HepG2 (cell line): Measurements from ENCODE around the gene KCNJ14. TPM values are rescaled to one million over a fixed set of nuclear protein-coding genes. Genes with fewer than 3 reads are reported as not detected.

ENCODE experiments used
- PAX8 ChIP-seq: sonication (generic); formaldehyde crosslinking; IDR thresholded peaks from 2 replicates; pipeline ENCODE4 v1.8.0; 2022; ENCODE audit warnings: mild to moderate bottlenecking, missing genetic modification reagents, borderline replicate concordance
- SPEN ChIP-seq: sonication (generic); formaldehyde crosslinking; IDR thresholded peaks from 2 replicates; pipeline ENCODE4 v1.5.1; 2020; ENCODE audit warnings: low read depth, mild to moderate bottlenecking, missing genetic modification reagents
- ZNF337 ChIP-seq: sonication (generic); formaldehyde crosslinking; IDR thresholded peaks from 2 replicates; pipeline ENCODE4 v1.5.1; 2020; ENCODE audit warnings: missing genetic modification reagents, low read depth, mild to moderate bottlenecking, borderline replicate concordance
- ZNF703 ChIP-seq: sonication (generic); formaldehyde crosslinking; IDR thresholded peaks from 2 replicates; pipeline ENCODE4 v1.5.1; 2020; ENCODE audit warnings: missing genetic modification reagents, mild to moderate bottlenecking, moderate library complexity, borderline replicate concordance
- polyA plus RNA-seq, 8 experiments: library from polyadenylated mRNA; depleted of rRNA in 3 of 8; stranded (reverse) in 7 of 8; unstranded in 1 of 8; fragments of >200 nt; fragmentation: Illumina TruSeq in 4 of 8; extraction: Trizol in 4 of 8; gene quantifications; 2 replicates each; pipeline versions ENCODE4 v1.2.1 to v1.2.3, GENCODE V29; 2011 to 2016; ENCODE audit warnings: low read depth in 4 of 8, missing spikeins in 1 of 8, mixed read lengths in 1 of 8; ENCODE audit not compliant: insufficient read depth in 1 of 8
- total RNA-seq, 5 experiments: library from RNA; depleted of rRNA; stranded (reverse); fragments of >200 nt; fragmentation: Illumina TruSeq; extraction: Trizol; gene quantifications; 2 replicates each; pipeline ENCODE4 v1.2.3, GENCODE V29; 2016; ENCODE audit warnings: low read depth in 1 of 5
- TF ChIP-seq, protein P1 (sequence below): IDR thresholded peaks from 2 replicates; pipeline ENCODE4 v1.6.1; 2016; ENCODE audit warnings: missing biosample characterization, missing genetic modification reagents, low read depth
- TF ChIP-seq, protein P2 (sequence below): sonication (generic); formaldehyde crosslinking; IDR thresholded peaks from 2 replicates; pipeline ENCODE4 v1.4.0; 2020; ENCODE audit warnings: missing genetic modification reagents
- TF ChIP-seq, protein P3 (sequence below): sonication (generic); formaldehyde crosslinking; IDR thresholded peaks from 2 replicates; pipeline ENCODE4 v1.4.0; 2020; ENCODE audit warnings: mild to moderate bottlenecking, missing genetic modification reagents
- TF ChIP-seq, protein P4 (sequence below): sonication (generic); formaldehyde crosslinking; conservative IDR thresholded peaks from 2 replicates; pipeline ENCODE4 v1.4.0; 2020; ENCODE audit warnings: mild to moderate bottlenecking, missing genetic modification reagents, moderate library complexity
- TF ChIP-seq, protein P5 (sequence below): sonication (generic); formaldehyde crosslinking; IDR thresholded peaks from 2 replicates; pipeline ENCODE4 v1.9.0; 2022; ENCODE audit warnings: missing genetic modification reagents, mild to moderate bottlenecking, borderline replicate concordance
- TF ChIP-seq, protein P6 (sequence below): IDR thresholded peaks from 2 replicates; pipeline ENCODE4 v1.6.1; 2018; ENCODE audit warnings: missing genetic modification reagents, mild to moderate bottlenecking, missing compliant biosample characterization
- TF ChIP-seq, protein P7 (sequence below): sonication (generic); formaldehyde crosslinking; conservative IDR thresholded peaks from 2 replicates; pipeline ENCODE4 v1.8.0; 2022; ENCODE audit warnings: missing genetic modification reagents
- TF ChIP-seq, protein P8 (sequence below): sonication (generic); formaldehyde crosslinking; IDR thresholded peaks from 2 replicates; pipeline ENCODE4 v1.5.0; 2020; ENCODE audit warnings: missing genetic modification reagents, mild to moderate bottlenecking, borderline replicate concordance

Gene KCNJ14
- total and polyA plus RNA-seq, 2 of the 13 experiments (the other 11 are each of a cell fraction or from before 2014, with no cell fraction given) = 0.20 to 0.51 TPM

DNA sequence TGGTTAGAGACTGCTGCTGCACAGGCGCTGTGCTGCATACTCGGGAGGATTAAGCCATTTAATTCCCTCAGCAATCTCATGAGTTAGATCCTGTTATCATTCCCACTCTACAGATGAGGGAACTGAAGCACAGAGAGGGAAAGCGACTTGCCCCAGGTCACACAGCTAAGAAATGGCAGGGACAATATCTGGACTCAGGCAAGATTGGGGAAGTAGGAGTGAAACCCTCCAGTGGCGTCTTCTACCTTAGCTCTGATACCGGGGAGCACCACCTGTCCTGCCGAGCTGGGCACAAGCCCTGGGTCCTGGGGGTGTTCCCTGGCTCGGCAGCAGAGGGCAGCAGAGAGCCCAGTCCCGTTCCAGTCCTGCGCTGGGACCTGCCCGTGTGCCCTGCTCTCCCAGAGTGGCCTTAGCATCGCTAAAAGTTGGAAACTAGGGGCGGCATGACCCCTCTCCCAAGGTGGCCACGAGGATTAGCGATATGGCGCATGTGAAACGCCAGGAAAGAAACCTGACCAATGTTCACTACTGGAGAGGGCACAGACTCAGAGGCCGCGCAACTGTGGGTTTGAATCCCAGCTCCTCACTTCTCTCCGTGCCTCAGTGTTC is 34.3 kb downstream of the KCNJ14 start (continued):
- TF ChIP-seq, protein P1, sequence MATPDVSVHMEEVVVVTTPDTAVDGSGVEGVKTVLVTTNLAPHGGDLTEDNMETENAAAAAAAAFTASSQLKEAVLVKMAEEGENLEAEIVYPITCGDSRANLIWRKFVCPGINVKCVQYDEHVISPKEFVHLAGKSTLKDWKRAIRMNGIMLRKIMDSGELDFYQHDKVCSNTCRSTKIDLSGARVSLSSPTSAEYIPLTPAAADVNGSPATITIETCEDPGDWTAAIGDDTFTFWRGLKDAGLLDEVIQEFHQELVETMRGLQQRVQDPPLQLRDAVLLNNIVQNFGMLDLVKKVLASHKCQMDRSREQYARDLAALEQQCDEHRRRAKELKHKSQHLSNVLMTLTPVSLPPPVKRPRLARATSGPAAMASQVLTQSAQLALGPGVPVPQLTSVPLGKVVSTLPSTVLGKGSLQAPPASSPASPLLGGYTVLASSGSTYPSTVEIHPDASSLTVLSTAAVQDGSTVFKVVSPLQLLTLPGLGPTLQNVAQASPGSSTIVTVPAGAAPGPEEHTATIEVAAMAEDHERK (CRISPR knock-in tag) = no peak
- TF ChIP-seq, protein P2, sequence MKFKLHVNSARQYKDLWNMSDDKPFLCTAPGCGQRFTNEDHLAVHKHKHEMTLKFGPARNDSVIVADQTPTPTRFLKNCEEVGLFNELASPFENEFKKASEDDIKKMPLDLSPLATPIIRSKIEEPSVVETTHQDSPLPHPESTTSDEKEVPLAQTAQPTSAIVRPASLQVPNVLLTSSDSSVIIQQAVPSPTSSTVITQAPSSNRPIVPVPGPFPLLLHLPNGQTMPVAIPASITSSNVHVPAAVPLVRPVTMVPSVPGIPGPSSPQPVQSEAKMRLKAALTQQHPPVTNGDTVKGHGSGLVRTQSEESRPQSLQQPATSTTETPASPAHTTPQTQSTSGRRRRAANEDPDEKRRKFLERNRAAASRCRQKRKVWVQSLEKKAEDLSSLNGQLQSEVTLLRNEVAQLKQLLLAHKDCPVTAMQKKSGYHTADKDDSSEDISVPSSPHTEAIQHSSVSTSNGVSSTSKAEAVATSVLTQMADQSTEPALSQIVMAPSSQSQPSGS (CRISPR knock-in tag) = peak; percentile 15; the same call in 1 of the 2 replicates
- TF ChIP-seq ZNF337 (CRISPR knock-in tag) (no peak), SPEN (CRISPR knock-in tag) (0 out of 2 replicates have a peak, but pooled peaks have one; percentile 24), PAX8 (CRISPR knock-in tag) (no peak), ZNF703 (no peak)
- TF ChIP-seq, protein P3, sequence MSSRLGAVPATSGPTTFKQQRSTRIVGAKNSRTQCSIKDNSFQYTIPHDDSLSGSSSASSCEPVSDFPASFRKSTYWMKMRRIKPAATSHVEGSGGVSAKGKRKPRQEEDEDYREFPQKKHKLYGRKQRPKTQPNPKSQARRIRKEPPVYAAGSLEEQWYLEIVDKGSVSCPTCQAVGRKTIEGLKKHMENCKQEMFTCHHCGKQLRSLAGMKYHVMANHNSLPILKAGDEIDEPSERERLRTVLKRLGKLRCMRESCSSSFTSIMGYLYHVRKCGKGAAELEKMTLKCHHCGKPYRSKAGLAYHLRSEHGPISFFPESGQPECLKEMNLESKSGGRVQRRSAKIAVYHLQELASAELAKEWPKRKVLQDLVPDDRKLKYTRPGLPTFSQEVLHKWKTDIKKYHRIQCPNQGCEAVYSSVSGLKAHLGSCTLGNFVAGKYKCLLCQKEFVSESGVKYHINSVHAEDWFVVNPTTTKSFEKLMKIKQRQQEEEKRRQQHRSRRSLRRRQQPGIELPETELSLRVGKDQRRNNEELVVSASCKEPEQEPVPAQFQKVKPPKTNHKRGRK (CRISPR knock-in tag) = no peak
- TF ChIP-seq, protein P4, sequence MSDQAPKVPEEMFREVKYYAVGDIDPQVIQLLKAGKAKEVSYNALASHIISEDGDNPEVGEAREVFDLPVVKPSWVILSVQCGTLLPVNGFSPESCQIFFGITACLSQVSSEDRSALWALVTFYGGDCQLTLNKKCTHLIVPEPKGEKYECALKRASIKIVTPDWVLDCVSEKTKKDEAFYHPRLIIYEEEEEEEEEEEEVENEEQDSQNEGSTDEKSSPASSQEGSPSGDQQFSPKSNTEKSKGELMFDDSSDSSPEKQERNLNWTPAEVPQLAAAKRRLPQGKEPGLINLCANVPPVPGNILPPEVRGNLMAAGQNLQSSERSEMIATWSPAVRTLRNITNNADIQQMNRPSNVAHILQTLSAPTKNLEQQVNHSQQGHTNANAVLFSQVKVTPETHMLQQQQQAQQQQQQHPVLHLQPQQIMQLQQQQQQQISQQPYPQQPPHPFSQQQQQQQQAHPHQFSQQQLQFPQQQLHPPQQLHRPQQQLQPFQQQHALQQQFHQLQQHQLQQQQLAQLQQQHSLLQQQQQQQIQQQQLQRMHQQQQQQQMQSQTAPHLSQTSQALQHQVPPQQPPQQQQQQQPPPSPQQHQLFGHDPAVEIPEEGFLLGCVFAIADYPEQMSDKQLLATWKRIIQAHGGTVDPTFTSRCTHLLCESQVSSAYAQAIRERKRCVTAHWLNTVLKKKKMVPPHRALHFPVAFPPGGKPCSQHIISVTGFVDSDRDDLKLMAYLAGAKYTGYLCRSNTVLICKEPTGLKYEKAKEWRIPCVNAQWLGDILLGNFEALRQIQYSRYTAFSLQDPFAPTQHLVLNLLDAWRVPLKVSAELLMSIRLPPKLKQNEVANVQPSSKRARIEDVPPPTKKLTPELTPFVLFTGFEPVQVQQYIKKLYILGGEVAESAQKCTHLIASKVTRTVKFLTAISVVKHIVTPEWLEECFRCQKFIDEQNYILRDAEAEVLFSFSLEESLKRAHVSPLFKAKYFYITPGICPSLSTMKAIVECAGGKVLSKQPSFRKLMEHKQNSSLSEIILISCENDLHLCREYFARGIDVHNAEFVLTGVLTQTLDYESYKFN = no peak
- TF ChIP-seq, protein P5, sequence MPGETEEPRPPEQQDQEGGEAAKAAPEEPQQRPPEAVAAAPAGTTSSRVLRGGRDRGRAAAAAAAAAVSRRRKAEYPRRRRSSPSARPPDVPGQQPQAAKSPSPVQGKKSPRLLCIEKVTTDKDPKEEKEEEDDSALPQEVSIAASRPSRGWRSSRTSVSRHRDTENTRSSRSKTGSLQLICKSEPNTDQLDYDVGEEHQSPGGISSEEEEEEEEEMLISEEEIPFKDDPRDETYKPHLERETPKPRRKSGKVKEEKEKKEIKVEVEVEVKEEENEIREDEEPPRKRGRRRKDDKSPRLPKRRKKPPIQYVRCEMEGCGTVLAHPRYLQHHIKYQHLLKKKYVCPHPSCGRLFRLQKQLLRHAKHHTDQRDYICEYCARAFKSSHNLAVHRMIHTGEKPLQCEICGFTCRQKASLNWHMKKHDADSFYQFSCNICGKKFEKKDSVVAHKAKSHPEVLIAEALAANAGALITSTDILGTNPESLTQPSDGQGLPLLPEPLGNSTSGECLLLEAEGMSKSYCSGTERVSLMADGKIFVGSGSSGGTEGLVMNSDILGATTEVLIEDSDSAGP = no peak
- TF ChIP-seq, protein P6, sequence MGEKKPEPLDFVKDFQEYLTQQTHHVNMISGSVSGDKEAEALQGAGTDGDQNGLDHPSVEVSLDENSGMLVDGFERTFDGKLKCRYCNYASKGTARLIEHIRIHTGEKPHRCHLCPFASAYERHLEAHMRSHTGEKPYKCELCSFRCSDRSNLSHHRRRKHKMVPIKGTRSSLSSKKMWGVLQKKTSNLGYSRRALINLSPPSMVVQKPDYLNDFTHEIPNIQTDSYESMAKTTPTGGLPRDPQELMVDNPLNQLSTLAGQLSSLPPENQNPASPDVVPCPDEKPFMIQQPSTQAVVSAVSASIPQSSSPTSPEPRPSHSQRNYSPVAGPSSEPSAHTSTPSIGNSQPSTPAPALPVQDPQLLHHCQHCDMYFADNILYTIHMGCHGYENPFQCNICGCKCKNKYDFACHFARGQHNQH = peak; percentile 24; the same call in 1 of the 2 replicates
- TF ChIP-seq, protein P7, sequence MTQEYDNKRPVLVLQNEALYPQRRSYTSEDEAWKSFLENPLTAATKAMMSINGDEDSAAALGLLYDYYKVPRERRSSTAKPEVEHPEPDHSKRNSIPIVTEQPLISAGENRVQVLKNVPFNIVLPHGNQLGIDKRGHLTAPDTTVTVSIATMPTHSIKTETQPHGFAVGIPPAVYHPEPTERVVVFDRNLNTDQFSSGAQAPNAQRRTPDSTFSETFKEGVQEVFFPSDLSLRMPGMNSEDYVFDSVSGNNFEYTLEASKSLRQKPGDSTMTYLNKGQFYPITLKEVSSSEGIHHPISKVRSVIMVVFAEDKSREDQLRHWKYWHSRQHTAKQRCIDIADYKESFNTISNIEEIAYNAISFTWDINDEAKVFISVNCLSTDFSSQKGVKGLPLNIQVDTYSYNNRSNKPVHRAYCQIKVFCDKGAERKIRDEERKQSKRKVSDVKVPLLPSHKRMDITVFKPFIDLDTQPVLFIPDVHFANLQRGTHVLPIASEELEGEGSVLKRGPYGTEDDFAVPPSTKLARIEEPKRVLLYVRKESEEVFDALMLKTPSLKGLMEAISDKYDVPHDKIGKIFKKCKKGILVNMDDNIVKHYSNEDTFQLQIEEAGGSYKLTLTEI (CRISPR knock-in tag) = no peak
- TF ChIP-seq, protein P8, sequence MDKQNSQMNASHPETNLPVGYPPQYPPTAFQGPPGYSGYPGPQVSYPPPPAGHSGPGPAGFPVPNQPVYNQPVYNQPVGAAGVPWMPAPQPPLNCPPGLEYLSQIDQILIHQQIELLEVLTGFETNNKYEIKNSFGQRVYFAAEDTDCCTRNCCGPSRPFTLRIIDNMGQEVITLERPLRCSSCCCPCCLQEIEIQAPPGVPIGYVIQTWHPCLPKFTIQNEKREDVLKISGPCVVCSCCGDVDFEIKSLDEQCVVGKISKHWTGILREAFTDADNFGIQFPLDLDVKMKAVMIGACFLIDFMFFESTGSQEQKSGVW (CRISPR knock-in tag) = no peak
